Bronchial epithelial cell (primary cell): ENCODE results near the gene RCC2. TPM values are rescaled to one million over a fixed set of nuclear protein-coding genes. Genes with fewer than 3 reads are reported as not detected.
"Not testable (repeated sequence)": the region's sequence is repeated elsewhere in the genome, so short reads cannot be mapped to it uniquely, and the experiment has no call there.

Experiments
- DNase-seq: peaks from one replicate; pipeline ENCODE4 v3.0.0-alpha.2; 2010; ENCODE audit warnings: low read depth
- FAIRE-seq: peaks from 2 replicates; lab custom pipeline; 2011; peaks lifted over from hg19 to GRCh38; lab: Jason Lieb, UNC
- H3K27me3 ChIP-seq: 2 replicates; pipeline ENCODE4 v1.5.1; 2011; ENCODE audit warnings: low read length; ENCODE audit not compliant: control insufficient read depth, insufficient read depth
- H3K36me3 ChIP-seq: 2 replicates; pipeline ENCODE4 v1.5.1; 2011; ENCODE audit warnings: low read length; ENCODE audit not compliant: control insufficient read depth, insufficient read depth
- H3K4me3 ChIP-seq: 2 replicates; pipeline ENCODE4 v1.5.1; 2011; ENCODE audit warnings: mild to moderate bottlenecking, low read depth, low read length, control low read depth
- total RNA-seq: library from RNA; depleted of rRNA; stranded (reverse); fragments of >200 nt; gene quantifications from 2 replicates; pipeline ENCODE4 v1.2.1, GENCODE V29; 2014
- TF ChIP-seq, protein P1 (sequence below): IDR thresholded peaks from 2 replicates; pipeline ENCODE4 v1.5.1; 2011; ENCODE audit warnings: mild to moderate bottlenecking, moderate library complexity, low read length, control low read depth, inconsistent platforms; ENCODE audit not compliant: insufficient read depth, severe bottlenecking

The RCC2 gene
- total RNA-seq, 1 donor from 2014 or later, result 152 TPM

DNA sequence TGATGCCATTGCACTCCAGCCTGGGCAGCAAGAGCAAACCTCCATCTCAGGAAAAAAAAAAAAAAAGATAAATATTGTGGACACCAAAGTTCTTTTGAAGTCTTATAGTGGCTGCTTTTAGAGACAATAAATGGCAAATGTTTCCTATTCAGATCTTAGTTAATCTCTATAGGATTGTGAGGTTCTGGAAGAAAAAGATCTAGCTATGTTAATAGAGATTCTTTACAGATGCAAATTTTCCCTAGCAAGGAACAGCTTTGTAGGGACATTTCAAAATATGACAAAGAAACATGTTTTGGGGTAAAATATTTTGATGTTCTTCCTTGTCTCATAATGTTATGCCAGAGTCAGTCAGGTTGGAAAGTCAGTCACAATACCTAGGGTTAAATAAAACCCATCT, 24.5 kb upstream of the RCC2 start:
- Histone ChIP-seq H3K27me3 (no peaks in the 10 kb centered on the region), H3K4me3 (no peak overlapping the region), H3K36me3 (no peaks in the 10 kb centered on the region)
- DNase-seq (no peak), FAIRE-seq (no peak)
- TF ChIP-seq, protein P1, sequence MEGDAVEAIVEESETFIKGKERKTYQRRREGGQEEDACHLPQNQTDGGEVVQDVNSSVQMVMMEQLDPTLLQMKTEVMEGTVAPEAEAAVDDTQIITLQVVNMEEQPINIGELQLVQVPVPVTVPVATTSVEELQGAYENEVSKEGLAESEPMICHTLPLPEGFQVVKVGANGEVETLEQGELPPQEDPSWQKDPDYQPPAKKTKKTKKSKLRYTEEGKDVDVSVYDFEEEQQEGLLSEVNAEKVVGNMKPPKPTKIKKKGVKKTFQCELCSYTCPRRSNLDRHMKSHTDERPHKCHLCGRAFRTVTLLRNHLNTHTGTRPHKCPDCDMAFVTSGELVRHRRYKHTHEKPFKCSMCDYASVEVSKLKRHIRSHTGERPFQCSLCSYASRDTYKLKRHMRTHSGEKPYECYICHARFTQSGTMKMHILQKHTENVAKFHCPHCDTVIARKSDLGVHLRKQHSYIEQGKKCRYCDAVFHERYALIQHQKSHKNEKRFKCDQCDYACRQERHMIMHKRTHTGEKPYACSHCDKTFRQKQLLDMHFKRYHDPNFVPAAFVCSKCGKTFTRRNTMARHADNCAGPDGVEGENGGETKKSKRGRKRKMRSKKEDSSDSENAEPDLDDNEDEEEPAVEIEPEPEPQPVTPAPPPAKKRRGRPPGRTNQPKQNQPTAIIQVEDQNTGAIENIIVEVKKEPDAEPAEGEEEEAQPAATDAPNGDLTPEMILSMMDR, result no peak

DNA sequence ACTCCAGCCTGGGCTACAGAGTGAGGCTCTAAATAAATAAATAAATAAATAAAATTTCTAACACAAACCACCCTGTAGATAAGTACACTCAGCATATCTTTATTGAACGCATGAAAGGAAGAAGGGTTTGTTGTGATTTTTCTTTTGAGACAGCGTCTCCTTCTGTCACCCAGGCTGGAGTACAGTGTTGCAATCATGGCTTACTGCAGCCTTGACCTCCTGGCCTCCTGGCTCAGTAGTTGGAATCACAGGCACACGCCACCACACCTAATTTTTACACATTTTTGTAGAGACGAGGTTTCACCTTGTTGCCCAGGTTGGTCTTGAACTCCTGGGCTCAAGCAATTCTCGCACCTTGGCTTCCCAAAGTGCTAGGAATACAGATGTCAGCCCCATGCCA, 23.2 kb upstream of the RCC2 start:
- Histone ChIP-seq H3K36me3 (no peaks in the 10 kb centered on the region), H3K4me3 (no peak overlapping the region), H3K27me3 (no peaks in the 10 kb centered on the region)
- TF ChIP-seq, protein P1, result no peak
- FAIRE-seq (no peak), DNase-seq (no peak)

DNA sequence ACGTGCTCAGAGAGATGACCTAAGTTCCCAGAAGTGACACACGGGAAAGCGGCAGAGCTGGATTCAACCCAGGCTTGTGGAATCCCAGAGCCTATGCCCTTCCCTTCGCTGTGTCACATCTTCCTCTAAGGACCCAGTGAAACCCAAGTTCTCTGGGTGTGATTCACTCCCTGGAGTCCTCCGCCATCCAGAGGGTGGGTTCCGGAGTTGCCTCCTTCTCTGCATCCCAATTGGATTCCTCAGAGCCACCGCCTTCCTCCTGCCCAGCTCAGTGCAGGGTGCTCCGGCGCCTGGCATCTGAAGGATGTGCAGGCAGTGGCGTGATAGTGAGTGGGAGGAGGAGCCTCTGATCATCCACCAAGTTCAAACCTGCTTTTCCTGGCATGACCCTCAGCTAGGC, 20.7 kb upstream of the RCC2 start:
- no peak overlapping the region for H3K4me3 ChIP-seq
- FAIRE-seq, result peak; percentile 98
- TF ChIP-seq, protein P1, result no peak

DNA sequence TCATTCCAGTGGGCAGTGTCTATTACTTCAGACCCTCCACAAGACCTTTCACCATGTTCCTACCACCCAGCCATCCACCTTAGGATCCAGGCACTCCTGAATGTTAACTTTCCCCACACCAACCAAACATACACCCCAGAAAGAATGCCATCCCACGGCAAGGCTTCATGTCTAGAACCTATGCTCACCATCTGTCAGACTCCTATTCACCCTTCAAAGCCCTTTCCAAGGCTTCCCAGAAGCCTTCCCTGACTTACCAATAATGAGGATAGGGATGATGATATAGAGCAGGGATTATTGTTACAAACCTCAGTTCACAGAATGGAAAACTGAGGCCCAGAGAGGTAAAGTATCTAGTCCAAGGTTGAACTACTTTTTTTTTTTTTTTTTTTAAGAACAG, 19.3 kb upstream of the RCC2 start:
- no peaks in the 10 kb centered on the region for H3K36me3 ChIP-seq
- H3K4me3 ChIP-seq, result no peak overlapping the region
- TF ChIP-seq, protein P1, result no peak
- no peaks in the 10 kb centered on the region for H3K27me3 ChIP-seq
- DNase-seq (no peak), FAIRE-seq (no peak)

More for the DNA sequence above, 20.7 kb upstream of the RCC2 start:
- H3K36me3 ChIP-seq, result no peaks in the 10 kb centered on the region
- no peaks in the 10 kb centered on the region for H3K27me3 ChIP-seq
- DNase-seq, result peak; percentile 99

DNA sequence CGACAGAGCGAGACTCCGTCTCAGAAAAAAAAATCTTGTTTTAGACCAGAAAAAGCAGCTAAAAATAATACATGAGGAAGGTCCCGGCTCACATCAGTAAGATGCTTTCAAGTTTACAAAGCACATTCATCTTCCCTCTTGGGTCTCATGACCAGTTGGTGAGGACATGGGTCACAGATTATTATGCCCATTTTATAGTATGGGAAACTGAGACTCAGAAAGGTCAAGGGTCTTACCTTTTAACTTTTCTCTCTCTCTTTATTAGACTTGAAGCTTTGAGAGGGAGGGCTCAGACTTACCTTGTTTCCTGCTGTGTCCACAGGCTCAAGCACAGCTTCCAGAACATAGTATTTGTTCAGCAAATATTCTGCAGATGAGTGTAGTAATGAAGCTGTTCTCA, 13.2 kb upstream of the RCC2 start:
- FAIRE-seq, result no peak
- DNase-seq, result no peak
- TF ChIP-seq, protein P1, result no peak

DNA sequence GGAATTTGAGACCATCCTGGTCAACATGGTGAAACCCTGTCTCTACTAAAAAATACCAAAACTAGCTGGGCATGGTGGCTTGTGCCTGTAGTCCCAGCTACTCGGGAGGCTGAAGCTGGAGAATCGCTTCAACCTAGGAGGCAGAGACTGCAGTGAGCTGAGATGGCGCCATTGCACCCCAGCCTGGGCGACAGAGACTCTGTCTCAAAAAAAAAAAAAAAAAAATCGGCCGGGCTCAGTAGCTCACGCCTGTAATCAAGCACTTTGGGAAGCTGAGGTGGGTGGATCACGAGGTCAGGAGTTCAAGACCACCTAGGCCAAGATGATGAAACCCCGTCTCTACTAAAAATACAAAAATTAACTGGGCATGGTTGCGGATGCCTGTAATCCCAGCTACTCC, 12.7 kb upstream of the RCC2 start:
- FAIRE-seq, H3K36me3 ChIP-seq, H3K4me3 ChIP-seq, H3K27me3 ChIP-seq, DNase-seq: not testable (repeated sequence)

More for the DNA sequence above, 13.2 kb upstream of the RCC2 start:
- no peaks in the 10 kb centered on the region for H3K36me3 ChIP-seq
- no peak overlapping the region for H3K4me3 ChIP-seq
- no peaks in the 10 kb centered on the region for H3K27me3 ChIP-seq
